GM12801 (cell line): ENCODE data around the gene ARSI.

Source experiments
- CTCF ChIP-seq: IDR thresholded peaks from one replicate; pipeline ENCODE4 v1.5.1; 2011; ENCODE audit warnings: control low read depth; ENCODE audit not compliant: insufficient read length; ENCODE audit errors: extremely low read depth

Gene ARSI

GRCh38 chr5:150301901-150302300 is 804 bp downstream of the ARSI start:
- no peak for TF ChIP-seq CTCF

GRCh38 chr5:150301170-150301505 is 1.6 kb downstream of the ARSI start:
- TF ChIP-seq CTCF, result no peak

- TF ChIP-seq CTCF, result no peak
Observed at GRCh38 chr5:150300496-150301169, 2.1 kb downstream of the ARSI start.

GRCh38 chr5:150299571-150300327 is 3.0 kb downstream of the ARSI start:
- no peak for TF ChIP-seq CTCF

GRCh38 chr5:150298701-150299451 is 3.8 kb downstream of the ARSI start:
- no peak for TF ChIP-seq CTCF

GRCh38 chr5:150297934-150298595 is 4.6 kb downstream of the ARSI start:
- TF ChIP-seq CTCF, result no peak
